ENCODE results near the gene CD151.

Gene CD151

DNA sequence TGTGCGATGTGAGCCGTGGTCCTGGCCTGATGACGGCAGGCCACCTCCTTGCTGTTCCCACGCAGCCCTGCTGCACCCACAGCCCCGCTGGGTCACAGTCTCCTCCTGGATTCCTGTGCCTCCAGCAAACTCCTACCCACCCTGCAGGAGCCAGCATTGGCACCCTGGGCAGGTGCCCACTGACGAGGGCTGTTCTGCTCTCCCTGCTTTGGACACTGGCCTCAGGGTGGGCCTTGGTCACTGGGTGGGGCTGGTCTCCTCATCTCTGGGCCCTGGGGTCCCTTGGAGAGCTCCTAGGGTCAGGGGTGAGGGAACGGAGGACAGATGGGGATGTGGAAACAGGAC lies 22.6 kb downstream of the CD151 start:
- DNase-seq (ENCODE audit: low read depth in 2 of 3, low spot score in 2 of 3), result no peak

DNA sequence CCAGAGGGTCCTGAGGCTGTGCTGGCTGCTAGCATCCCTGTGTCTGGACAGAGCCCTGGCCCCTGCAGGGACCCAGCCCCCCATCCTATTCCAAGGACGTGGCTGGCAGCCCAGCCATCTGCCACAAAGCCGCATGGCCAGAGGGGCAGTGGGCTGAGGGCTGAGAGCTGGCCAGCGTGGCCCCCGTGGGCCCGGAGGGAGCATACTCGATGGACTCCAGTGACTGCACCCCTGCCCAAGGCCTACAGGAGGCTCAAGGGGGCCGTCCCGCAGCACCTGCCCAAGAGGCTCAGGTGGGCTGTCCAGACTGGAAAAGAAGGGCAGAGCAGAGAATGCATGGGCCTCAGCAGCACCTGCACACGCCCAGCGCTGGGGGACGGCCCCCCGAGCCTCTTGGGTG lies 23.0 kb downstream of the CD151 start:
- DNase-seq (ENCODE audit: low read depth in 2 of 3, low spot score in 2 of 3), result no peak

GRCh38 chr11:856397-856796 lies 23.6 kb downstream of the CD151 start:
- DNase-seq (ENCODE audit: low read depth in 2 of 3, low spot score in 2 of 3), result no peak

DNA sequence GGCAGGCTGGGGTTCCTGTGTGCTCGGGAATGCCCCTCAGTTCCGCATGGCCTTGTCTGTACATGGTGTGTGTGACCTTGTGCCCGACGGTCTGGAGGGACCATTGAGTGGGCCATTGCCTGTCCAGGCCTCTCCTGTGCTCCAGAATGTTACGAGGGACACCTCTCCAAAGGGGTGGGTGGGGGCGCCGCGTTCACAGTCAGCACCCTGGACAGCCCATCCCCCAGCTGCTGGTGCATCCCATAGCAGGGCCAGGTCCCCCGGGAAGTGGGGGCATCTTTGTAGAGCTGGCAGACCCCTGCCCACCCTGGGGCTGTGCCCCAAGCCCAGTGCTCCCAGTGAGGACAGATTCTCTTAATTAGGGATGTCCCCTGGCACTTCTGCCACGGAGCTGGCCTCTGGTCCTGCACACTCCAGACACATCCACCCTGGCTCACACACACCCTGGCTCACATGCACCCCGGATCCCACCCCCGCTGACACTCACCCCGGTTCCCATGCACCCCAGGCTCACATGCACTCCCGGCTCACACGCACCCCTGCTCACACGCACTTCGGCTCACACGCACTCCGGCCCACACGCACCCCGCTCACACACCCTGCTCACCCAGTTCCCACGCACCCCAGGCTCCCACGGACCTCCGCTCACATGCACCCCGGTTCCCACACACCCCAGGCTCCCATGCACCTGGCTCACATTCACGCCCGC lies 25.5 kb downstream of the CD151 start:
- DNase-seq (ENCODE audit: low read depth in 2 of 3, low spot score in 2 of 3), result no peak

GRCh38 chr11:858762-859339 lies 26.1 kb downstream of the CD151 start:
- no peak for DNase-seq (ENCODE audit: low read depth in 2 of 3, low spot score in 2 of 3)

GRCh38 chr11:859394-860131 lies 26.8 kb downstream of the CD151 start:
- no peak for DNase-seq (ENCODE audit: low read depth in 2 of 3, low spot score in 2 of 3)

- DNase-seq (ENCODE audit: low read depth in 2 of 3, low spot score in 2 of 3), result no peak
Observed at GRCh38 chr11:860234-861104, 27.7 kb downstream of the CD151 start.

GRCh38 chr11:861105-861479 lies 28.3 kb downstream of the CD151 start:
- no peak for DNase-seq (ENCODE audit: low read depth in 2 of 3, low spot score in 2 of 3)

- DNase-seq (ENCODE audit: low read depth in 2 of 3, low spot score in 2 of 3), result no peak
Observed at GRCh38 chr11:862081-862661, 29.4 kb downstream of the CD151 start.

GRCh38 chr11:862696-863022 lies 29.9 kb downstream of the CD151 start:
- no peak for DNase-seq (ENCODE audit: low read depth in 2 of 3, low spot score in 2 of 3)

DNA sequence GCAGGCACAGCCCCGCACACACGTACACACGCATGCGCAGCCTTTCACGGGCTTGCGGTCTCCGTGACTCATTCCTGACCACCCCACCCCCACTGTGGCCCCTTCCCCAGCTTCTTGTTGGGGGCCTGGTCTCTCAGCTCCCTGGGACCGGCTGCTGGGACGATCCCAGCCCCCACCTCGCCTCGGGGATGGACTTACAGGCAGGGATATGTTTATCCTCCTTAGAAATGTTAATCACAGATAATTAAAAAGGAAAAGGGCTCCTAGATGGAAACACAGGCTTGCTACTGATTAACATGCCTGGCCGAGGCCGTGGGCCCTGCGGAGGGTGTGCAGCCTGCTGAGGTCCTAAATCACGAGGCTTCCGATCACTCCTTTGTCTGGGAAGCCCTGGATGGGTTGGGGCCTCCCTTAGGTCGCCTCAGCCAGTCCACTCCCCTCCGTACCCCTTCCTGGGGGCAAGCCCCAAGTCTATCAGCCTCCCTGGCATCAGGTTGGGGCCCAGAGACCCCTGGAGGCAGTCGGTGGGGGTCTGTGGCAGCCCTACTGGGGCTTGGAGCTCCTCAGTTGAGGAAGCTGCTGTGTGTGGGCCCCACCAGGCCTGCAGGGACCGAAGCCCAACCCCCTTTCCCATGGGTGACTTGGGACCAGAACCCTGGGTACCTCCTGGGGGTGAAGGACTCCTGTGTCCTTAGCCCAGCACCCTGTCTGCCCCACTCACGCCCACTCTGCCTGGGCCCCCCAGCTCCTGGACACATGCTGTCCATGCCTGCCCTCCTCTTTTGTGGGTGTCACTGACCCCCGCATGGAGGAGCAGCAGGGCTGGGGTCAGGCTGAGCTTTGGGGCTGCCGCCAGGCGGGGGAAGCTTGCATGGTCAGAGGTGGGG lies 30.5 kb downstream of the CD151 start:
- DNase-seq (ENCODE audit: low read depth in 2 of 3, low spot score in 2 of 3), result no peak

DNA sequence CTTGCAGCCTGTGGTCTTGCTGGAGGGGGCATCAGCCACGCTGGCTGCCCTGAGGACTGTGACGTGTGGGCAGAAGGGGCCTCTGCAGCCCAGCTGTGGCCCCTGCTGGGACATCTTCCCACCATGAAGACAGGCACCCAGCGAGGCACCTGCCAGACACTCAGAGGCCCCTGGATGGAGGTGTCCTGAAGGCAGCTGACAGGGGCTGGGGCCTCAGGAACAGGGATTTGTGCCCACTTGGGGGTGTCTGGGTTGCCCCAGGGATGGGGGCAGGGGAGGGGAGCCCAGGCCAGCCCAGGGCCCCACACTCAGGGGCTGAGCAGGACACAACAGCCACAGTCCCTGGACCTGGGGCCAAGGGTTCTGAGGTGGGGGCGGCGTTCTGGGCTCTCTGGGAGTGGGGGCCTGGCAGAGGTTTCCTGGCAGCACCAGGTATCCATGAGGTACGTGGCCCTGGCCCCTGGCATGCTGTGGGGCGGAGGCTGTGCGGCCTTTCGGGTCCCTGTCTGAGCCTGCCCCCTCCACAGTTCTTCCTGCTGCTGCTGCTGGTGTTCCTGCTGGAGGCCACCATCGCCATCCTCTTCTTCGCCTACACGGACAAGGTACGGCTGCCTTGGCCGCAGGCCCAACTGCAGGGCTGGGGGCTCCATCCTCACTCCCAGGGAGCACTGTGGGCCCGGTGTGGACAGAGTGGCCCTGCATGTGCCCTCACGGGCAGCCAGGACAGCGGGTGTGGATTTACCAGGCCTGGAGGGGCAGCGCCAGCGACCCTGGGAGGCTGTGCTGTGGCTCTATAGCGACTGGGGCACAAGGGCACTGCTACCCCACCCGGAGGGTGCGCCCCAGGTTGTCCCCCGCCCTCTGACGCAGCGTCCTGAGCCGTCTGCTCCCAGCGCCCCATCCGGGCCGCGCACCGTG lies 31.4 kb downstream of the CD151 start:
- no peak for DNase-seq (ENCODE audit: low read depth in 2 of 3, low spot score in 2 of 3)

- DNase-seq (ENCODE audit: low read depth in 2 of 3, low spot score in 2 of 3), result no peak
Observed at GRCh38 chr11:864898-865297, 32.1 kb downstream of the CD151 start.

DNA sequence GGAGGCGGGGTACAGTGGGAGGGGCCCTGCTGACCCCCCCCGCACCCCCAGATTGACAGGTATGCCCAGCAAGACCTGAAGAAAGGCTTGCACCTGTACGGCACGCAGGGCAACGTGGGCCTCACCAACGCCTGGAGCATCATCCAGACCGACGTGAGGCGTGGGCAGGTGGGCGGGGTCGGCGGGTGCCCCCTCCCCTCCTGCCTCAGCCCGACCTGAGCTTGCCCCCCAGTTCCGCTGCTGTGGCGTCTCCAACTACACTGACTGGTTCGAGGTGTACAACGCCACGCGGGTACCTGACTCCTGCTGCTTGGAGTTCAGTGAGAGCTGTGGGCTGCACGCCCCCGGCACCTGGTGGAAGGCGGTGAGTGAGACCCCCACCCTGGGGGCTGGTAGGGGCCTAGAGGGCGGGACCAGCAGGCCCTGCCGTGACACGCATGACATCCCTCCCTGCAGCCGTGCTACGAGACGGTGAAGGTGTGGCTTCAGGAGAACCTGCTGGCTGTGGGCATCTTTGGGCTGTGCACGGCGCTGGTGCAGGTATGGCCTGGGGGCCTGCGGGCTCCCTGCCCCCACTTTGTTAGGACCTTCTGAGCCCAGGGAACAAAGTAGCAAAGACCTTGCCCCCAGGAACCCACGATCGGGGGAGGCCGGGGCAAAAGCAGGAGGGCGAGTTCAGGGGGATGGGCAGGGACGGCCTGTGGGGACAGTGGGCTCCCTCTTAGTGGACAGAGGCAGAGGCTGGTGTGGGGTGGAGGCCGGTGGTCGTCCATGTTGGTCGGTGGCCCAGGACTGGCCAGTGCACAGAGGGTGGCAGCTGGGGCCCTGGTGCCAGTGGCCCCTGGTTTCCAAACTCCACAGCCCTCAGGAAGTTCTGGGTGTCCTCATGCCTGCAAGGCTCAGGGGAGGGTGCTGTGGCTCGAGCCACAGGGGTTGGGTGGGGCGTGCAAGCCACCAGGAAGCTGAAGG lies 33.0 kb downstream of the CD151 start:
- DNase-seq (ENCODE audit: low read depth in 2 of 3, low spot score in 2 of 3), result no peak

GRCh38 chr11:866481-866880 lies 33.7 kb downstream of the CD151 start:
- no peak for DNase-seq (ENCODE audit: low read depth in 2 of 3, low spot score in 2 of 3)

- DNase-seq (ENCODE audit: low read depth in 2 of 3, low spot score in 2 of 3), result no peak
Observed at GRCh38 chr11:867856-868358, 35.2 kb downstream of the CD151 start.

DNA sequence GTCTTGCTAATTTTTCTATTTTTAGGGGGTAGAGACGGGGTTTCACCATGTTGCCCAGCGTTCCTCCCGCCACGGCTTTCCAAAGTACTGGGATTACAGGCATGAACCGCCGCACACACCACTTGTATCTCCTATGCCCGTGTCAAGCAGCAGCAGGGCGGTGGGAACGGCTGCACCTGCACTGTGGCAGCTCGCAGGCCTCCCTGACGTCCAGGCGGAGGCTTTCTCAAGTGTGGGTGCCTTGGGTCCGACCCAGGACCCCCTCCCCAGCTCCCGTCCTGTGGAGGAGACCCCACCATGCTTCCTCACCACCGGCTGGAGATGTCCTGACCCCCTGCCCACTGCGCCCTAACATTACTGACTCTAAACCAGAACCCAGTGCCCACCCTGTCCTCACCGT lies 35.6 kb downstream of the CD151 start:
- no peak for DNase-seq (ENCODE audit: low read depth in 2 of 3, low spot score in 2 of 3)

DNA sequence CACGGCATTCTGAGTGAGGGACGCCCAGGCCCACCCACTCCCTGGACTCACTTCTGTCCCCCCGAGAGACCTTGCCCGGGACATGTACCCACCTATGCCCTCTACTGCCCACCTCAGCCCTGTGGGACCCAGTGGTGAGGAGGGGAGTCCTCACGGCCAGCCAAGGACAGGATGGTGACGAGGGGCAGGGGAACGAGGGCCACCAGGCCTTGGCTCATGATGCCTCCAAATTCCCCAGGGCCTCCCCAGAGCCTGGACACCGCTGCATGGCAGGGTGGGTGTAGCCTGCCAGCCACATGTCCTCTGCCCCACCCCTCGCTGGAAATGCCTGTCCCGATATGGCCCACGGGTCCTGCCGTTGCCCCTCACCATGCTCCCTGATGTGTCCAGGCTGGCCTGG lies 36.0 kb downstream of the CD151 start:
- DNase-seq (ENCODE audit: low read depth in 2 of 3, low spot score in 2 of 3), result no peak

Data from activated CD8-positive, alpha-beta memory T cell treated with anti-CD3 and anti-CD28 coated beads for 48 hours (primary cell).